Esophagus muscularis mucosa (tissue), 4 donors: ENCODE results near the gene ANKRD34B.

Experiments
- EP300 ChIP-seq: sonication (generic); formaldehyde crosslinking; IDR thresholded peaks from one replicate; pipeline ENCODE4 v1.6.1; 2017; ENCODE audit warnings: antibody characterized with exemption
- POLR2AphosphoS5 ChIP-seq, 2 donors: sonication (generic); formaldehyde crosslinking; IDR thresholded peaks; one replicate each; pipeline ENCODE4 v1.6.1; 2017; ENCODE audit warnings: antibody characterized with exemption in 2 of 2
- TF ChIP-seq, protein P1 (sequence below), 3 experiments: fragments of 200-600 bp in 2 of 3; fragments of 450-650 bp in 1 of 3; sonication (generic) in 2 of 3; IDR thresholded peaks; one replicate each; pipeline ENCODE4 v1.5.1; 2017 to 2019; ENCODE audit warnings: antibody characterized with exemption in 3 of 3, mild to moderate bottlenecking in 2 of 3, moderate library complexity in 1 of 3

DNA sequence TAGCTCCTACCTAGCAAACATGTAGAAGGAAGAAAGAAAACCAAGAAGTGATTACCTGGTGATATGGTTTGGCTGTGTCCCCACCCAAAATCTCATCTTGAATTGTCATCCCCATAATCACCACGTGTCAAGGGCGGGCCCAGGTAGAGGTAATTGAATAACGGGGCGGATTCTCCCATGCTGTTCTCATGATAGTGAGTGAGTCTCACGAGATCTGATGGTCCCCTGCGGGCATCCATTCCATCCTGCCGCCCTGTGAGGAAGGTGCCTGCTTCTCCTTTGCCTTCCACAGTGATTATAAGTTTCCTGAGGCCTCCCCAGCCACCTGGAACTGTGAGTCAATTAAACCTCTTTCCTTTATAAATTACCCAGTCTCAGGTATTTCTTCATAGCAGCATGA, 27.4 kb upstream of the ANKRD34B start:
- TF ChIP-seq, protein P1, sequence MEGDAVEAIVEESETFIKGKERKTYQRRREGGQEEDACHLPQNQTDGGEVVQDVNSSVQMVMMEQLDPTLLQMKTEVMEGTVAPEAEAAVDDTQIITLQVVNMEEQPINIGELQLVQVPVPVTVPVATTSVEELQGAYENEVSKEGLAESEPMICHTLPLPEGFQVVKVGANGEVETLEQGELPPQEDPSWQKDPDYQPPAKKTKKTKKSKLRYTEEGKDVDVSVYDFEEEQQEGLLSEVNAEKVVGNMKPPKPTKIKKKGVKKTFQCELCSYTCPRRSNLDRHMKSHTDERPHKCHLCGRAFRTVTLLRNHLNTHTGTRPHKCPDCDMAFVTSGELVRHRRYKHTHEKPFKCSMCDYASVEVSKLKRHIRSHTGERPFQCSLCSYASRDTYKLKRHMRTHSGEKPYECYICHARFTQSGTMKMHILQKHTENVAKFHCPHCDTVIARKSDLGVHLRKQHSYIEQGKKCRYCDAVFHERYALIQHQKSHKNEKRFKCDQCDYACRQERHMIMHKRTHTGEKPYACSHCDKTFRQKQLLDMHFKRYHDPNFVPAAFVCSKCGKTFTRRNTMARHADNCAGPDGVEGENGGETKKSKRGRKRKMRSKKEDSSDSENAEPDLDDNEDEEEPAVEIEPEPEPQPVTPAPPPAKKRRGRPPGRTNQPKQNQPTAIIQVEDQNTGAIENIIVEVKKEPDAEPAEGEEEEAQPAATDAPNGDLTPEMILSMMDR (IDR thresholded peaks at IDR 0.05), result no peak
- TF ChIP-seq POLR2AphosphoS5 (IDR thresholded peaks at IDR 0.05) (no peak), EP300 (no peak)
